Lung (tissue), 12 donors: ENCODE results near the gene TMEM91. TPM values are rescaled to one million over a fixed set of nuclear protein-coding genes. Genes with fewer than 3 reads are reported as not detected.

Experiments used
- ATAC-seq: fragments of 200-7000 bp; cut with Tn5 transposase; one replicate; pipeline ENCODE4 v1.9.1; 2020; ENCODE audit warnings: moderate number of reproducible peaks; ENCODE audit not compliant: insufficient read depth, low FRiP score
- DNase-seq, 3 donors: peaks; one replicate each; pipeline ENCODE4 v3.0.0-alpha.2; 2013 to 2017
- H3K27ac ChIP-seq, 2 donors: one replicate each; pipeline ENCODE4 v1.5.1; 2013; ENCODE audit warnings: mild to moderate bottlenecking in 2 of 2, moderate library complexity in 2 of 2, control low read depth in 1 of 2, inconsistent platforms in 1 of 2, low read depth in 1 of 2, low read length in 1 of 2
- H3K27me3 ChIP-seq, 3 donors: one replicate each; pipeline ENCODE4 v1.5.1; 2013; ENCODE audit warnings: low read length in 2 of 3; ENCODE audit not compliant: control insufficient read depth in 3 of 3, insufficient read depth in 3 of 3
- H3K36me3 ChIP-seq, 4 donors: one replicate each; pipeline ENCODE4 v1.5.1; 2013; ENCODE audit warnings: low read length in 4 of 4, mild to moderate bottlenecking in 1 of 4, moderate library complexity in 1 of 4; ENCODE audit not compliant: control insufficient read depth in 4 of 4, insufficient read depth in 4 of 4
- H3K4me1 ChIP-seq, 5 donors: one replicate each; pipeline ENCODE4 v1.5.1; 2013; ENCODE audit warnings: low read length in 5 of 5, mild to moderate bottlenecking in 2 of 5, moderate library complexity in 1 of 5; ENCODE audit not compliant: control insufficient read depth in 5 of 5, insufficient read depth in 5 of 5
- H3K4me3 ChIP-seq: one replicate; pipeline ENCODE4 v1.5.1; 2013; ENCODE audit warnings: mild to moderate bottlenecking, control low read depth, moderate library complexity
- H3K9ac ChIP-seq, 2 donors: one replicate each; pipeline ENCODE4 v1.5.1; 2013; ENCODE audit warnings: low read length in 2 of 2, control low read depth in 1 of 2; ENCODE audit not compliant: insufficient read depth in 1 of 2
- H3K9me3 ChIP-seq, 4 donors: one replicate each; pipeline ENCODE4 v1.5.1; 2013; ENCODE audit warnings: low read length in 3 of 4, mild to moderate bottlenecking in 1 of 4, moderate library complexity in 1 of 4; ENCODE audit not compliant: control insufficient read depth in 4 of 4, insufficient read depth in 3 of 4
- CTCF ChIP-seq: IDR thresholded peaks from 2 replicates; pipeline ENCODE4 v1.5.1; 2012; ENCODE audit warnings: mild to moderate bottlenecking; ENCODE audit errors: control extremely low read depth, extremely low read depth
- WGBS, 2 donors: extraction: QIAGEN DNeasy Blood & Tissue Kit; methylation state at CpG; one replicate each; pipeline ENCODE4 v1.1.7; 2013; 5-methylcytosine and 5-hydroxymethylcytosine counted together
- polyA plus RNA-seq, 2 donors: library from polyadenylated mRNA; stranded (reverse); fragments of 200-250 nt; gene quantifications; one replicate each; pipeline ENCODE4 v1.2.1, GENCODE V29; 2013
- total RNA-seq, 2 donors: library from RNA; depleted of rRNA in 1 of 2; stranded (reverse); fragments of >200 nt in 1 of 2; gene quantifications; one replicate each; pipeline ENCODE4 v1.2.1, GENCODE V29; 2014 to 2021
- donor health status: control.
- donor health status: control.
- donor health status: Bipolar disorder and iron deficiency.
- donor health status: healthy.
- donor health status: DM: yes; HTN: yes; CAD: no.

The TMEM91 gene
- total and polyA plus RNA-seq, 4 donors, result 13.6 to 39.8 (median 17.0) TPM

GRCh38 chr19:41330946-41331678, 45.2 kb upstream of the TMEM91 start:
- H3K36me3 ChIP-seq, result peaks cover 0 to 11% (median 0%) of the 10 kb centered on the region in 4 donors
- H3K4me3 ChIP-seq, result no peak overlapping the region
- no peaks in the 10 kb centered on the region for H3K9me3 ChIP-seq
- TF ChIP-seq CTCF, result no peak
- ATAC-seq, result no peak
- peaks cover 0 to 25% (median 10%) of the 10 kb centered on the region in 5 donors for H3K4me1 ChIP-seq
- no peak overlapping the region for H3K27ac ChIP-seq
- DNase-seq, result no peak
- 78 to 88% methylated on average over 36 to 47 of the region's 47 CpGs for WGBS, 2 donors
- no peaks in the 10 kb centered on the region for H3K27me3 ChIP-seq
- H3K9ac ChIP-seq, result no peak overlapping the region

- WGBS, 2 donors, result 94 to 97% methylated on average over 16 of the region's 16 CpGs
- Histone ChIP-seq H3K27me3 (no peaks in the 10 kb centered on the region), H3K36me3 (peaks cover 0 to 11% (median 2%) of the 10 kb centered on the region in 4 donors), H3K4me3 (no peak overlapping the region), H3K9me3 (no peaks in the 10 kb centered on the region), H3K4me1 (peaks cover 0 to 21% (median 10%) of the 10 kb centered on the region in 5 donors), H3K9ac (no peak overlapping the region), H3K27ac (no peak overlapping the region)
- no peak for ATAC-seq
- no peak for TF ChIP-seq CTCF
- DNase-seq, result no peak
Measured at GRCh38 chr19:41332000-41332399, 44.3 kb upstream of the TMEM91 start.

- no peak overlapping the region for H3K4me3 ChIP-seq
- H3K9ac ChIP-seq, result no peak overlapping the region
- H3K27me3 ChIP-seq, result no peaks in the 10 kb centered on the region
- no peak for TF ChIP-seq CTCF
- 91 to 93% methylated on average over 5 of the region's 5 CpGs for WGBS, 2 donors
- ATAC-seq, result no peak
- no peak for DNase-seq
- peaks cover 0 to 11% (median 2%) of the 10 kb centered on the region in 4 donors for H3K36me3 ChIP-seq
- H3K27ac ChIP-seq, result no peak overlapping the region
- H3K4me1 ChIP-seq, result peaks cover 0 to 19% (median 10%) of the 10 kb centered on the region in 5 donors
- no peaks in the 10 kb centered on the region for H3K9me3 ChIP-seq
Measured at GRCh38 chr19:41332468-41332867, 43.9 kb upstream of the TMEM91 start.

- H3K27ac ChIP-seq, result peak overlapping the region in 1 of 2 donors; percentile 74
- H3K4me3 ChIP-seq, result no peak overlapping the region
- WGBS, 2 donors, result 20 to 49% methylated on average over 5 of the region's 5 CpGs
- peaks cover 0 to 9% (median 0%) of the 10 kb centered on the region in 5 donors for H3K4me1 ChIP-seq
- no peak for DNase-seq
- ATAC-seq, result no peak
- no peaks in the 10 kb centered on the region for H3K27me3 ChIP-seq
- peaks cover 0 to 11% (median 4%) of the 10 kb centered on the region in 4 donors for H3K36me3 ChIP-seq
- H3K9me3 ChIP-seq, result no peaks in the 10 kb centered on the region
- no peak overlapping the region for H3K9ac ChIP-seq
- no peak for TF ChIP-seq CTCF
Measured at GRCh38 chr19:41334793-41335192, 41.5 kb upstream of the TMEM91 start.
